GM13977 (cell line): ENCODE results near the gene CEP152.

Experiments used
- DNase-seq: peaks from one replicate; pipeline ENCODE4 v3.0.0; 2012; ENCODE audit warnings: low spot score
- in situ Hi-C: fragments of 300-500 bp; cut with MboI; formaldehyde crosslinking; loops from one replicate; pipeline ENCODE4 v1.12.0; 2022; ENCODE audit warnings: low sequenced_read_pairs, low pct_unique_long_range_greater_than_20kb, mixed read lengths, inconsistent platforms; ENCODE audit not compliant: unreplicated experiment
- TF ChIP-seq, protein P1 (sequence below): IDR thresholded peaks from 2 replicates; pipeline ENCODE4 v1.5.1; 2012; ENCODE audit warnings: mild to moderate bottlenecking, control low read depth; ENCODE audit not compliant: insufficient read depth; ENCODE audit errors: extremely low read depth, missing control alignments

Gene CEP152

DNA sequence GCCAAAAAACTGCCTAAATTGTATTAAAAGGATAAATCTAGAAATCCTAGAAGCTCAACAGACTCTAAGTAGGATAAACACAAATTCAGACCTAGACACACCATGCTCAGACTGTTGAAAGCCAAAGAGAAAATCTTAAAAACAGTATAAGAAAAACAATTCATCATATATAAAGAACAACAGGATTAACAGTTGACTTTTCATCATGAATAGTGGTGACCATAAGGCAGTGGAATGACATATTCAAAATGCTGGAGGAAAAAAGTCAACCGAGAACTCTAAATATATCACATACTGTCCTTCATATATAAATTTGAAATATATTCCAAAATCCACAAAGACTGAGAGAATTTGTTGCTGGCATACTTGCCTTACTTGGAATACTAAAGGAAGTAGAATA, 77.3 kb downstream of the CEP152 start:
- no peak for DNase-seq
- in situ Hi-C loops, result no loop called here
- TF ChIP-seq, protein P1, sequence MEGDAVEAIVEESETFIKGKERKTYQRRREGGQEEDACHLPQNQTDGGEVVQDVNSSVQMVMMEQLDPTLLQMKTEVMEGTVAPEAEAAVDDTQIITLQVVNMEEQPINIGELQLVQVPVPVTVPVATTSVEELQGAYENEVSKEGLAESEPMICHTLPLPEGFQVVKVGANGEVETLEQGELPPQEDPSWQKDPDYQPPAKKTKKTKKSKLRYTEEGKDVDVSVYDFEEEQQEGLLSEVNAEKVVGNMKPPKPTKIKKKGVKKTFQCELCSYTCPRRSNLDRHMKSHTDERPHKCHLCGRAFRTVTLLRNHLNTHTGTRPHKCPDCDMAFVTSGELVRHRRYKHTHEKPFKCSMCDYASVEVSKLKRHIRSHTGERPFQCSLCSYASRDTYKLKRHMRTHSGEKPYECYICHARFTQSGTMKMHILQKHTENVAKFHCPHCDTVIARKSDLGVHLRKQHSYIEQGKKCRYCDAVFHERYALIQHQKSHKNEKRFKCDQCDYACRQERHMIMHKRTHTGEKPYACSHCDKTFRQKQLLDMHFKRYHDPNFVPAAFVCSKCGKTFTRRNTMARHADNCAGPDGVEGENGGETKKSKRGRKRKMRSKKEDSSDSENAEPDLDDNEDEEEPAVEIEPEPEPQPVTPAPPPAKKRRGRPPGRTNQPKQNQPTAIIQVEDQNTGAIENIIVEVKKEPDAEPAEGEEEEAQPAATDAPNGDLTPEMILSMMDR, result no peak

DNA sequence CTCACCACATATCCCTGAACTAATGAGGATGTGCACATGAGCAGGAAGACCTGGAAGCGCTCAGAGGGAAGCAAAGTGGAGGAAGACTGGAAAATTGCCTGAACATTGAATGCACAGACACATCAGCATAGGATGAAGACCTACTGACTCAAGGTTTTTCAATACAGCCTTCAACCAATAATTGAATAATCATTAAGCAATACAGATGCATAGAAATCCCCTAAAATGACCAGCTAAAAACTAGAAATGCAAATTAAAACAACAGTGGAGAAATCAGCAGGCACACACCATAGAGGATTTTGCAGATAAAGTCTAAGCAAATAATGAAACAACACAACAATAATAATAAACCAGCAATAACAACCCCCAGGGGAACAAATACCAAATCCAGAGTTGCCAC, 80.4 kb downstream of the CEP152 start:
- in situ Hi-C loops, result no loop called here
- TF ChIP-seq, protein P1, result no peak
- no peak for DNase-seq

DNA sequence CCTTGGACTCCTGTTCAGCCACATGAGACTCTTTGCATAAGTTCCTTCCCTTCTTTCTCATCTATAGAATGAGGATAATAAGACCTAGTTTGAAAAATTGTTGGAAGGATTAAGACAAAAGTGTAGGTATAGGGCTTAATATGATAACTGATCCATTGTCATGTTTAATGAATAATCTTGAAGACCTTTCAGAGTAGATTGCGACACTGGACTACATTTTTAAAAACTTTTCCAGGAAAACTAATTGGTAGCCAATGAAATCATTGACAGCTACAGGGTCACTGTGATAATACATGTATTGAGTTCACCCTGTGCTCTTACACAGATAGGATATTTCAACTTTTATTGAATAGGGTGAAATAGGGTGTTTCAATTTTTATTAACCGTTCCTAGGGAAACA, 86.9 kb downstream of the CEP152 start:
- no peak for DNase-seq
- TF ChIP-seq, protein P1, result no peak
- in situ Hi-C loops, result no loop called here

DNA sequence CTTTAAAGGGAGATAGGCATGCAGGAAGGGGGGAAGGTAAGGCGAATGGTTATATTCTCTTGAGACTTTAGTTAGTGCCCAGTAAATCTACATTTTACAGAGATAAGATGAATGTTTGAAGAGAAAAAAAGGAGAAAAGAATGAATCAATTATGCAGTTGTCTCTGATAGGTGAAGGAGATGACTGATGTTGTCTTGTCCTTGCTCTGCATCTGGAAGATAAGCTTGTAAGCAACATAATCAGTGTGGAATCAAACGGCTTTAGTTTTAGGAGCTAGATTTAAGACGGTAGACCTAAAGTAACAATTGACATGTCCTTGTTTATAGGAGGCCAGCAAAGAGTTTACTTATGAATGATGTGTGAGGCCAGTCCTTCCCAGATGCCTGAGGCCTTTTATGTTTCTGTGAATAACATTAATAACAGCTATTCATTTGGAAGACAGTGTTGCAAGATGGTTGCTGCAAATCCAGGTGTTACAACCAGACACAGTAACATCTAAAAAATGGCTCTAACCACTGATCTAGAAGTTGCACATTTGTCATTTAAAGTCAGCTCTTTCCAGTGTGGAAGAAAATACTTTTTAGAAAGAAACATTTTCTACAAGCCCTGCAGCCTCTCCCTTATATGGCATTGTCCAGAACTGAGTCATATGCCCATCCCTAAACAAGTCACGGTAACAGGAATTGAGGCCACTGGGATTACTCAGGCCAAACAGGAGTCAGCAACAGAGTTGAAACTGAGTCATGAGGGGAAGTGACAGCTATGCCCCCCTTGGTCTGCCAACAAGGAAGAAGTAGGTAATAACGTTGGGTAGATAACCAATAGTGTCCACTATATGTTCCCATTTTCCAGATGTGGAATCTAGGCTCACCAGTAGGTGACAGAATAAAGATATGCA, 87.9 kb downstream of the CEP152 start:
- TF ChIP-seq, protein P1, result no peak
- no peak for DNase-seq
- in situ Hi-C loops, result no loop called here

DNA sequence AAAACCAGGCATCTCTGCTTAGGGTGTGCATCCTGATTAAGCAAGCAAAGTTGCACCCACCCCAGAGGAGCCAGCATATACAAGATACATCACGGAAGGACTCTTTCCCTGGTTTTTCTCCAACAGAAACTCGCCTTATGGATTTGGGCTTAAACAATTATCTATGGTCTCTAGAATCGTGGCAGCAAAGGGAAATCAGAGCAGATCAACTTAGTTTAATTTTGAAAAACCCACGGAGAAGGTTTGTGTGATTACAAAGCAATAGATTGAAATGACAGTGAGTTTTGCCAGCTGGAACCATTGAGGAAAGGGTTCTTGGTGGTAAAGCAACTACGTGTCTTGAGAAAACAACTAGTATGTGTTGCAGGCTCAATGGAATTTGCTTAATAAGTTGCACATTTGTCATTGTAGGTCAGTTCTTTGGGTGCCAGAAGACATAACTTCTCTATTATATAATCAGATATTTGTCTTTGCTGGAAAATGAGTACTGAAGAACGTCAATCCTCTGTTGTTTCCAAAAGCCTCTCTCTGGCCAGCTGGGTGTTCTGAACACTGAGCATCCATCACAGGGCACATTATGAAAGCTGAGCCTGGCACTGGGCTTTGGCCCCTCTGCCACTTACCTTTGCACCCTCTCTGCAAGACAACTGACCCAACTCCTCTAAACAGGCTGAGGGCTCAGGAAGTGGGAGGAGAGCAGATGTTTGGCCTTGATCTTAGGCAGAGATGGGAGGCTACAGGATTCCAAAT, 89.6 kb downstream of the CEP152 start:
- TF ChIP-seq, protein P1, result no peak
- in situ Hi-C loops, result no loop called here
- no peak for DNase-seq

DNA sequence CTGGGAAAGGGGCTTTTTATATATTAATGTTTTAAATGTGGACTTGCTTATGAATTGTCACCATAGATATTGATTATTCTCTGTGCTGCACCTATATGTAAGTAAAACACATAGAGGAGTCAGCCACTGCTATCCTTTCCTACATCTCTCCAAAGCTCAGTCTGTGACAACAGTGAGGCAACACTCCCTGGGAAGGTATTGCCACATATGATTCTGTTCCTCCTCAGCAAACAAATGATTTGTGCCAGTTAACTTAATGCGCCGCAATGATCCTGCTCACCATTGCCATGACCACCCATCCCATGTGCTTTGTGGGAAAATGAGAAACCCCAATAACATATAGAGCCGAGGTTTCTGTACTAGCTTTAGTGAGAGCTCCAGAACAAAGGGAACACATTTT, 90.2 kb downstream of the CEP152 start:
- in situ Hi-C loops, result no loop called here
- DNase-seq, result no peak

More for the DNA sequence above, 90.2 kb downstream of the CEP152 start:
- TF ChIP-seq, protein P1, result no peak
